SK-N-SH (cell line): ENCODE measurements around the gene MLKL. TPM values are rescaled to one million over a fixed set of nuclear protein-coding genes. Genes with fewer than 3 reads are reported as not detected.

Experiments used
- CTCF ChIA-PET: fragments of 300-600, 350-600 bp; formaldehyde crosslinking; extraction: SDS; loops from one replicate; lab custom pipeline; 2021; lab: Yijun Ruan, JAX
- POLR2A ChIA-PET: fragments of 350-600 bp; sonication (Branson Sonifier 250); formaldehyde crosslinking; extraction: SDS; loops from one replicate; lab custom pipeline; 2020; ENCODE audit warnings: antibody characterized with exemption, inconsistent platforms; lab: Yijun Ruan, JAX
- DNase-seq: peaks from one replicate; pipeline ENCODE4 v3.0.0; 2012
- H2AFZ ChIP-seq: fragments of 200-600 bp; sonication (generic); 2 replicates; pipeline ENCODE4 v1.8.1; 2016; ENCODE audit warnings: antibody characterized with exemption, mild to moderate bottlenecking, low read depth
- H3F3A ChIP-seq: fragments of 200-600 bp; sonication (generic); replicated peaks from 2 replicates; pipeline ENCODE3; 2016; ENCODE audit warnings: antibody characterized with exemption, mild to moderate bottlenecking; ENCODE audit not compliant: insufficient read depth
- H3K27ac ChIP-seq, 2 experiments: fragments of 200-500 bp in 1 of 2; fragments of 200-600 bp in 1 of 2; sonication (Bioruptor generic) in 1 of 2; sonication (generic), shearing (Covaris generic) in 1 of 2; 2 replicates each; pipeline versions ENCODE4 v1.5.1 to v1.6.1; 2014 to 2016; ENCODE audit warnings: low read depth in 2 of 2, inconsistent platforms in 1 of 2, low read length in 1 of 2, mild to moderate bottlenecking in 1 of 2, mixed read lengths in 1 of 2
- H3K27me3 ChIP-seq: fragments of 200-600 bp; sonication (generic), shearing (Covaris generic); 2 replicates; pipeline ENCODE4 v1.6.1; 2016; ENCODE audit warnings: mixed run types; ENCODE audit not compliant: insufficient read depth
- H3K36me3 ChIP-seq, 2 experiments: fragments of 200-500 bp in 1 of 2; fragments of 200-600 bp in 1 of 2; sonication (Bioruptor generic) in 1 of 2; sonication (generic) in 1 of 2; replicated peaks in 1 of 2; 2 replicates each; pipeline versions ENCODE3 to v1.5.1; 2014 to 2016; ENCODE audit warnings: low read length in 1 of 2, mild to moderate bottlenecking in 1 of 2; ENCODE audit not compliant: insufficient read depth in 2 of 2, control insufficient read depth in 1 of 2
- H3K4me1 ChIP-seq, 2 experiments: fragments of 200-500 bp in 1 of 2; fragments of 200-600 bp in 1 of 2; sonication (Bioruptor generic) in 1 of 2; sonication (generic), shearing (Covaris generic) in 1 of 2; 2 replicates each; pipeline versions ENCODE4 v1.5.1 to v1.6.1; 2014 to 2016; ENCODE audit warnings: low read depth in 1 of 2, low read length in 1 of 2, mixed run types in 1 of 2; ENCODE audit not compliant: insufficient read depth in 2 of 2, control insufficient read depth in 1 of 2
- H3K4me2 ChIP-seq: fragments of 200-600 bp; sonication (generic), shearing (Covaris generic); 2 replicates; pipeline ENCODE4 v1.6.1; 2017; ENCODE audit warnings: mixed run types
- H3K4me3 ChIP-seq, 2 experiments: fragments of 200-500 bp in 1 of 2; fragments of 200-600 bp in 1 of 2; sonication (Bioruptor generic) in 1 of 2; sonication (generic), shearing (Covaris generic) in 1 of 2; 2 replicates each; pipeline versions ENCODE4 v1.5.1 to v1.8.1; 2014 to 2016; ENCODE audit warnings: low read depth in 2 of 2, inconsistent platforms in 1 of 2, low read length in 1 of 2, mild to moderate bottlenecking in 1 of 2, mixed read lengths in 1 of 2, moderate library complexity in 1 of 2
- H3K79me2 ChIP-seq: fragments of 200-600 bp; sonication (generic); 2 replicates; pipeline ENCODE4 v1.8.1; 2017; ENCODE audit warnings: mild to moderate bottlenecking; ENCODE audit not compliant: insufficient read depth
- H3K9ac ChIP-seq: fragments of 200-600 bp; sonication (generic); 2 replicates; pipeline ENCODE4 v1.6.1; 2017; ENCODE audit warnings: mixed run types
- H3K9me2 ChIP-seq: fragments of 200-600 bp; sonication (generic); 2 replicates; pipeline ENCODE4 v1.6.1; 2017; ENCODE audit warnings: mixed run types
- H3K9me3 ChIP-seq: fragments of 200-600 bp; sonication (generic); 2 replicates; pipeline ENCODE4 v1.6.1; 2017; ENCODE audit warnings: mixed run types, mild to moderate bottlenecking, moderate library complexity
- H4K20me1 ChIP-seq: fragments of 200-600 bp; sonication (generic); 2 replicates; pipeline ENCODE4 v1.6.1; 2017; ENCODE audit warnings: mild to moderate bottlenecking, mixed run types; ENCODE audit not compliant: insufficient read depth
- CTCF ChIP-seq: fragments of 200-600 bp; sonication (generic); IDR thresholded peaks from 2 replicates; pipeline ENCODE4 v1.6.1; 2017; ENCODE audit warnings: antibody characterized with exemption, mild to moderate bottlenecking, moderate library complexity
- EP300 ChIP-seq, 2 experiments: IDR thresholded peaks; 2 replicates each; pipeline versions ENCODE4 v1.4.0 to v1.6.1; 2012; ENCODE audit warnings: borderline replicate concordance in 1 of 2, low read depth in 1 of 2, low read length in 1 of 2
- FOSL2 ChIP-seq: IDR thresholded peaks from 2 replicates; pipeline ENCODE4 v1.4.0; 2012; ENCODE audit warnings: low read depth, mild to moderate bottlenecking, moderate library complexity, borderline replicate concordance
- FOXJ3 ChIP-seq: sonication (generic); formaldehyde crosslinking; IDR thresholded peaks from 2 replicates; pipeline ENCODE4 v1.5.1; 2020; ENCODE audit warnings: mild to moderate bottlenecking, missing genetic modification reagents
- FOXM1 ChIP-seq: IDR thresholded peaks from 2 replicates; pipeline ENCODE4 v1.4.0; 2012; ENCODE audit warnings: low read depth, mild to moderate bottlenecking
- JUND ChIP-seq: IDR thresholded peaks from 2 replicates; pipeline ENCODE4 v1.4.0; 2012
- MAX ChIP-seq: IDR thresholded peaks from 2 replicates; pipeline ENCODE4 v1.4.0; 2012; ENCODE audit warnings: low read depth
- MXI1 ChIP-seq: IDR thresholded peaks from 2 replicates; pipeline ENCODE4 v1.6.1; 2012; ENCODE audit warnings: mild to moderate bottlenecking, low read depth, low read length, improper control_type of control experiment
- NRF1 ChIP-seq: IDR thresholded peaks from 2 replicates; pipeline ENCODE4 v1.6.1; 2012; ENCODE audit warnings: low read depth, mild to moderate bottlenecking, low read length
- RFX5 ChIP-seq: IDR thresholded peaks from 2 replicates; pipeline ENCODE4 v1.6.1; 2012; ENCODE audit warnings: mild to moderate bottlenecking, improper control_type of control experiment, low read length
- RXRA ChIP-seq: IDR thresholded peaks from 2 replicates; pipeline ENCODE4 v1.4.0; 2012; ENCODE audit warnings: low read depth, mild to moderate bottlenecking, borderline replicate concordance
- SIN3A ChIP-seq: IDR thresholded peaks from 2 replicates; pipeline ENCODE4 v1.6.1; 2012; ENCODE audit warnings: low read depth, mild to moderate bottlenecking, low read length, moderate library complexity, borderline replicate concordance
- TAF1 ChIP-seq: IDR thresholded peaks from 2 replicates; pipeline ENCODE4 v1.6.1; 2012; ENCODE audit warnings: low read depth, mild to moderate bottlenecking, low read length, moderate library complexity, borderline replicate concordance
- TCF12 ChIP-seq: IDR thresholded peaks from 2 replicates; pipeline ENCODE4 v1.4.0; 2012
- TEAD4 ChIP-seq: IDR thresholded peaks from 2 replicates; pipeline ENCODE4 v1.4.0; 2012; ENCODE audit warnings: mild to moderate bottlenecking, borderline replicate concordance; ENCODE audit not compliant: insufficient read depth
- USF1 ChIP-seq: IDR thresholded peaks from 2 replicates; pipeline ENCODE4 v1.4.0; 2012; ENCODE audit warnings: low read depth, borderline replicate concordance
- WGBS: methylation state at CpG from one replicate; pipeline ENCODE4 v1.1.6; 2017; ENCODE audit warnings: low lambda C conversion rate; 5-methylcytosine and 5-hydroxymethylcytosine counted together
- polyA plus RNA-seq, 3 experiments: library from polyadenylated mRNA; depleted of rRNA; stranded (reverse); fragments of >200 nt; gene quantifications; 2 replicates each; pipeline ENCODE4 v1.2.3, GENCODE V29; 2012
- TF ChIP-seq, protein P1 (sequence below): IDR thresholded peaks from 2 replicates; pipeline ENCODE4; 2012

MLKL gene
- polyA plus RNA-seq, 1 of the 3 experiments (the other 2 are of a cell fraction), result 3.6 TPM

- Histone ChIP-seq H4K20me1 (peaks cover 45% of the 10 kb centered on the region; the same call in 1 of the 2 replicates), H3K4me1 (peaks cover 0 to 3% of the 10 kb centered on the region in 2 experiments; a peak in 2 of 4 replicates)
- TF ChIP-seq FOXM1 (no peak), RFX5 (no peak), TEAD4 (no peak), FOXJ3 (CRISPR knock-in tag) (no peak), TCF12 (no peak), EP300 (IDR thresholded peaks at IDR 0.05; ENCODE audit: borderline replicate concordance in 1 of 2, low read depth in 1 of 2, low read length in 1 of 2) (no peak), SIN3A (no peak), NRF1 (no peak), MAX (no peak), FOSL2 (no peak), MXI1 (no peak), RXRA (no peak), JUND (no peak), TAF1 (no peak), CTCF (no peak), USF1 (no peak)
- TF ChIP-seq, protein P1, sequence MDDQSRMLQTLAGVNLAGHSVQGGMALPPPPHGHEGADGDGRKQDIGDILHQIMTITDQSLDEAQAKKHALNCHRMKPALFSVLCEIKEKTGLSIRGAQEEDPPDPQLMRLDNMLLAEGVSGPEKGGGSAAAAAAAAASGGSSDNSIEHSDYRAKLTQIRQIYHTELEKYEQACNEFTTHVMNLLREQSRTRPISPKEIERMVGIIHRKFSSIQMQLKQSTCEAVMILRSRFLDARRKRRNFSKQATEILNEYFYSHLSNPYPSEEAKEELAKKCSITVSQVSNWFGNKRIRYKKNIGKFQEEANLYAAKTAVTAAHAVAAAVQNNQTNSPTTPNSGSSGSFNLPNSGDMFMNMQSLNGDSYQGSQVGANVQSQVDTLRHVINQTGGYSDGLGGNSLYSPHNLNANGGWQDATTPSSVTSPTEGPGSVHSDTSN, result no peak
- TF ChIP-seq, all 33 proteins: peak for 0
- no peak overlapping the region for H3K27ac ChIP-seq
- H3K79me2 ChIP-seq, result peaks cover 100% of the 10 kb centered on the region
- DNase-seq, result no peak
- ChIA-PET POLR2A (no interaction called here), CTCF (interaction anchor here (0.8 to 1.0 kb wide), 2 partner anchors 9 to 14 kb away, joined by 3 to 4 read pairs; no protein-coding TSS in a partner anchor)
- 94% methylated on average over 5 of the region's 5 CpGs for WGBS
- no peaks in the 10 kb centered on the region for H3K9me3 ChIP-seq
- no peak overlapping the region for H2AFZ ChIP-seq
- no peak overlapping the region for H3K4me3 ChIP-seq
- H3F3A ChIP-seq, result peaks cover under 1% of the 10 kb centered on the region
- no peak overlapping the region for H3K4me2 ChIP-seq
- no peaks in the 10 kb centered on the region for H3K9me2 ChIP-seq
- H3K27me3 ChIP-seq, result no peaks in the 10 kb centered on the region
- H3K36me3 ChIP-seq, result peaks cover 45 to 69% of the 10 kb centered on the region in 2 experiments
- H3K9ac ChIP-seq, result no peak overlapping the region
Observed at GRCh38 chr16:74661064-74661463, 39.6 kb downstream of the MLKL start.
